ENCODE data around the gene CRP.

DNA sequence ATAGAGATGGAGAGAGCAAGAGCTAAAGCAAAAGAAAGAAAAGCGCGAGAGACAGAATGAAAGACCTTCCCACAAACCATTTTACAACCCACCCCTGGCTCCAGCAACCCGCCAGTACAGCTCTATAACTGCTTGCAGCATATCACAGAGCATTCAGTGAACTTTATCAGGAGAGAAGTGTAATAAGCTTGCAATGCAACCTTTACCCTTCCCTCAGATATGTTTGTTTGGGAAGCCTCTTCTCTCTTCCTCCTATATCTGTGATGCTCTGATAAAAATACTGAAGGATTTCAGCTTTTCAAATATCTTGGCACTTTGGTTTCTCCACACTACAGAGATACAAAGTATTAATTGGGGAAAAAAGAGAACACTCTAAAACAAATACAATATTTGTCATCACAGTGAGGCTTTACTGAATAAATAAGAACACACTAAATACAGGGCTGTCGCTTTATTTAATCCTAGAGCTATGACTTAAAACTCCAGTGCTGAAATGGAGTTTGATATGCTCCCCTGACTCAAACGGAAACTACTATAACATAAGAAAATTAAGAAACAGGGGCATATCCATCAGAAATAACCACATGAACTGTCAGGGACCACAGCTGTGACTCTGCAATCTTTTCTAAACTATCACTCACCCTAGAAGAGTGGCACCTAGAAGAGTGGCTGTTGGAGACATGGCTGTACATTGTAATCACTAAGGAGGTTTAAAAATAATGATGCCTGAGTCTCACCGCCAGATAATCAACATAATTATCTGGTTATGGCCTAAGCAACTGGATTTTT lies 6.7 kb downstream of the CRP start:
- TF ChIP-seq POLR2A (IDR thresholded peaks at IDR 0.05), result no peak
- TF ChIP-seq CTCF (IDR thresholded peaks at IDR 0.05), result no peak
